GM18858 (cell line): ENCODE measurements around the gene SOWAHA.
"Not testable (repeated sequence)": the region's sequence is repeated elsewhere in the genome, so short reads cannot be mapped to it uniquely, and the experiment has no call there.

Experiments
- ATAC-seq: cut with Tn5 transposase; IDR thresholded peaks from one replicate; pipeline ENCODE4 v1.9.1; 2021; ENCODE audit not compliant: unreplicated experiment

Gene SOWAHA

GRCh38 chr5:132777209-132778069 lies 35.7 kb upstream of the SOWAHA start, which contains the start of gene SEPTIN8:
TSS of gene SEPTIN8 (minus strand) at chr5:132777239. CDS start at chr5:132777137, 102 bp downstream.
- ATAC-seq, result peak; percentile 39

GRCh38 chr5:132778129-132778528 lies 35.0 kb upstream of the SOWAHA start:
- no peak for ATAC-seq

- no peak for ATAC-seq
These were observed 34.2 kb upstream of the SOWAHA start for GRCh38 chr5:132778856-132779255.

- ATAC-seq, result no peak
These were observed 33.1 kb upstream of the SOWAHA start for GRCh38 chr5:132779961-132780360.

- ATAC-seq, result no peak
These were observed 32.5 kb upstream of the SOWAHA start for GRCh38 chr5:132780577-132780976.

- no peak for ATAC-seq
These were observed 32.1 kb upstream of the SOWAHA start for GRCh38 chr5:132781029-132781428.

GRCh38 chr5:132782101-132782500 lies 31.0 kb upstream of the SOWAHA start:
- ATAC-seq, result no peak

GRCh38 chr5:132785365-132785764 lies 27.7 kb upstream of the SOWAHA start:
- ATAC-seq, result no peak

GRCh38 chr5:132785864-132786263 lies 27.2 kb upstream of the SOWAHA start:
- ATAC-seq, result no peak

GRCh38 chr5:132787076-132787475 lies 26.0 kb upstream of the SOWAHA start:
- no peak for ATAC-seq

GRCh38 chr5:132788508-132788907 lies 24.6 kb upstream of the SOWAHA start:
- no peak for ATAC-seq

GRCh38 chr5:132788990-132789886 lies 23.9 kb upstream of the SOWAHA start:
- ATAC-seq, result no peak

- ATAC-seq, result no peak
These were observed 22.8 kb upstream of the SOWAHA start for GRCh38 chr5:132790201-132790865.

- ATAC-seq, result no peak
These were observed 22.1 kb upstream of the SOWAHA start for GRCh38 chr5:132791026-132791425.

GRCh38 chr5:132797651-132798050 lies 15.5 kb upstream of the SOWAHA start:
- no peak for ATAC-seq

GRCh38 chr5:132799392-132799791 lies 13.7 kb upstream of the SOWAHA start:
- ATAC-seq, result no peak

- ATAC-seq, result no peak
These were observed 12.6 kb upstream of the SOWAHA start for GRCh38 chr5:132800545-132800944.

- ATAC-seq, result no peak
These were observed 10.9 kb upstream of the SOWAHA start for GRCh38 chr5:132802044-132802684.

GRCh38 chr5:132802685-132803066 lies 10.4 kb upstream of the SOWAHA start:
- not testable (repeated sequence) for ATAC-seq

- ATAC-seq, result not testable (repeated sequence)
These were observed 8.9 kb upstream of the SOWAHA start for GRCh38 chr5:132804219-132804618.

- ATAC-seq, result not testable (repeated sequence)
These were observed 7.2 kb upstream of the SOWAHA start for GRCh38 chr5:132805872-132806271.
